ENCODE results near the gene CACNA2D4.

The CACNA2D4 gene

DNA sequence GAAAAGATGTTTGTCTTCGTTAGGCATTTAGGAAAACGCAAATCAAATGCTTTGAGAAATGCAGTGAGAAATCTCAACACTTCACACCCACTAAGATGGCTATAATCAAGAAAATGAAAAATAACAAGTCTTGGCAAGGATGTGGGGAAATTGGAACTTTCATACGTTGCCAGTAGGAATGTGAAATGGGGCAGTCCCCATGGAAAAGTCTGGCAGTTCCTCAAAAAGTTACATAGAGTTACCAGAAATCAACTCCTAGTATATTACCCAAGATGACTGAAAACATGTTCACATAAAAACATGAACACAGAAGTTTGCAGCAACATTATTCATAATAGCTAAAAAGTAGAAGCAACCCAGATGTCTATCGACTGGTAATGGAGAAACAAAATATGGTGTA, 139.5 kb downstream of the CACNA2D4 start:
- DNase-seq (ENCODE audit: low read depth in 2 of 2) = no peak

DNA sequence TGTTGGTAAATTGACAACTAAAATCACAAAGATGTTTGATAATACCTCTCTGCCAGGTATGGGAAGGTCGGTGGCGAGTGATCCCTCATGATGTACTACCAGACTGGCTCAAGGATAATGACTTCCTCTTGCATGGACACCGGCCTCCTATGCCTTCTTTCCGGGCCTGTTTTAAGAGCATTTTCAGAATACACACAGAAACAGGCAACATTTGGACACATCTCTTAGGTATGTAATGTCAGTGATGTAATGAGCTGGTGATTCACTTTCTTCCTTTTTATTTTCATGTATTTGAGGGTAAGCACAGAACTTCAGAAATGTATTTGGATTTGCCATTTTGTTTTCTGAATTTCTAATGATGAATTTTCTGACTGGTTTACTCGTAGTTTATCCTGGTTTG, 140.7 kb downstream of the CACNA2D4 start:
- DNase-seq (ENCODE audit: low read depth in 2 of 2) = no peak

GRCh38 chr12:1776170-1776921, 142.1 kb downstream of the CACNA2D4 start:
- DNase-seq (ENCODE audit: low read depth in 2 of 2) = no peak

DNA sequence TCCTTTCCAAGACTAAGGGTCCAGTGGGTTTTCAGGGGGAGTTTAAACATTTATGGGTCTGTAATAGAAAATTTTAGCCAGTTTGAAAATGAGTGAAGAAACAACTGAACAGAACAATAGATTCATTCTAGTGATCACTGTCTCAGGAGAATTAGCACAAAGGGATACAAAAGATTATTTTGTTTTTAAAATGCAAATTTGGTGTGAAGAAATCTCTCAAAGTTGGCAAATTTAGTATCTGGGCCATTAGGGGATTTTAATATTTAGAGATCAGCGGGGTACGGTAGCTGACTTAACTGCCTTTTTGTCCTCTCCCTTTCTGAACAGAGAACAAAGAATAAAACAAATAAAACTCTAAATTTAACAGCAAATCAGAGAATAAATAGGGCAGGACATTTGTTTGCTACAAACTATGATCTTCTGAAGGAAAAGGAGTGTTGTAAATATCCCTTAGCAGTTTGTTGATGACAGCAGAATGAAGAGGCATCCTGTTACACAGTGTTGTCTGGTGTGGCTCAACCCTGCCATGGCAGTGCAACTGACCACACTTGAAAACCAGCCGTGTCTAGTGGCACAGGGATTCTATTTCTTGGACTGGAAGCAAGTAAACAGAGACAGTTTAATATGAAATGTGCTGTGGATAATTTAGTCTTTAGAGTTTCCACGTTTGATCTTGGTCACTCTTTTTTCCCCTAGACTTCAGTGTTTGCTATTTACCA, 144.4 kb downstream of the CACNA2D4 start:
- no peak for DNase-seq (ENCODE audit: low read depth in 2 of 2)

DNA sequence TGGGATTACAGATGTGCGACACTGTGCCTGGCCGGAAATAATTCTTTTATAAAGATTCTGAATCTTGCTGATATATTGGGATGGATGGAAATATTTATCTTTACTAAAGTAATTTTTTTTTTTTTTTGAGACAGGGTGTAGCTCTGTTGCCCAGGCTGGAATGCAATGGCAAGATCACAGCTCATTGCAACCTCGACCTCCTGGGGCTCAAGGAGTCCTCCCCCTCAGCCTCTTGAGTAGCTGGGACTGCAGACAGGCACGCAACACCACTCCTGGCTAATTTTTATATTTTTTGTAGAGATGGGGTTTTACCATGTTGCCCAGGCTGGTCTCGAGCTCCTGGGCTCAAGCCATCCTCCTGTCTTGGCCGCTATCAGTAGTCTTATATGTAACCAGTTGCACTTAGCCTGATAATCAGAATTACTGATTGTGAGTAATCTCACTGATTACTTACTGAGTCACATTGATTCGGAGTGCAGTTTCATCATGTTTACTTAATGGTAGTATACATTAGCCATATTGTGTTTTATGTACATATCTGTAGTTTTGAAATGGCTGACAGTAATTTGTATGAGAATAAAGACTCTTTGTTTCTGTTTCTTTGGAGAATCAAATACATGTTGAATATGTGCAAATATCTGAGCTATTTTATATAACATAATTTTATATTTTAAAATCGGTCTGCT, 148.5 kb downstream of the CACNA2D4 start:
- DNase-seq (ENCODE audit: low read depth in 2 of 2) = no peak

DNA sequence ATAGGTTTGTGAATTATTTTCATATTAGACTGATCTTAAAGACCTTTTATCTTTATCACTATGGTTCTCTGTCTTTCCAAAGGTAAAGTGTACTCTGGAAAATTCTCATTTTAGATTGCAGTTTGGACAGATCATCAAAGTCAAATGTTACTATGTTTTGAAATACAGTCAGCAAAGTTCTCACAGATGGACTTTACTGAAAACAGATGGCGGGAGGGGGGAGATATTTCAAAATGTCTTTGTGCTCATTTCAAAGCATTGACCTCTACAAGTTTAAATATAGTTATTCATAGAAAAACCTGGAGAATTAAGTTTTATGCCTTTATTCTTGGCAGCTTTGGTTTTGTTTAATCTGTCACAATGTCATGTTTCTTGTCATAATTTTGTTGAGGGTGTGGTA, 149.8 kb downstream of the CACNA2D4 start:
- DNase-seq (ENCODE audit: low read depth in 2 of 2) = no peak

GRCh38 chr12:1767407-1768090, 150.9 kb downstream of the CACNA2D4 start:
- DNase-seq (ENCODE audit: low read depth in 2 of 2) = no peak

- no peak for DNase-seq (ENCODE audit: low read depth in 2 of 2)
Measured at GRCh38 chr12:1766110-1766509, 152.3 kb downstream of the CACNA2D4 start.

GRCh38 chr12:1763153-1763552, 155.3 kb downstream of the CACNA2D4 start:
- no peak for DNase-seq (ENCODE audit: low read depth in 2 of 2)

DNA sequence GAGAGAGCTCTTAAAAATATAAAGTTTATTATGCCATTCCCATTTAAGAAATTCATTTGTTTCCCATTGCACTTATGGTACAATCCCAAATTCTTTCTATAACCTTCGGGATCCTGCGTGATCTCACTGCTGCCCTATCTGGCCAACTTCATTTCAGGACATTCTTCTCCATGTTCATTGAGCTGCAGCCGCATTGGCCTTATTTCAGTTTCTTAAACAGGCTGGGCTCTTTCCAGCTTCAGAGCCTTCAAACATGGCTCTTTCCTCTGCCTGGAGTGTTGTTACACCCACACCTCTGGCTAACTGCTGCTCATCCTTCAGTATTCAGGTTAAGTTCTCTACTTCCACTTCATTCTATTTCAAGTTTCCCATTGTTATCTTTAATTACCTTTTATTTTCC, 156.6 kb downstream of the CACNA2D4 start:
- no peak for DNase-seq (ENCODE audit: low read depth in 2 of 2)

DNA sequence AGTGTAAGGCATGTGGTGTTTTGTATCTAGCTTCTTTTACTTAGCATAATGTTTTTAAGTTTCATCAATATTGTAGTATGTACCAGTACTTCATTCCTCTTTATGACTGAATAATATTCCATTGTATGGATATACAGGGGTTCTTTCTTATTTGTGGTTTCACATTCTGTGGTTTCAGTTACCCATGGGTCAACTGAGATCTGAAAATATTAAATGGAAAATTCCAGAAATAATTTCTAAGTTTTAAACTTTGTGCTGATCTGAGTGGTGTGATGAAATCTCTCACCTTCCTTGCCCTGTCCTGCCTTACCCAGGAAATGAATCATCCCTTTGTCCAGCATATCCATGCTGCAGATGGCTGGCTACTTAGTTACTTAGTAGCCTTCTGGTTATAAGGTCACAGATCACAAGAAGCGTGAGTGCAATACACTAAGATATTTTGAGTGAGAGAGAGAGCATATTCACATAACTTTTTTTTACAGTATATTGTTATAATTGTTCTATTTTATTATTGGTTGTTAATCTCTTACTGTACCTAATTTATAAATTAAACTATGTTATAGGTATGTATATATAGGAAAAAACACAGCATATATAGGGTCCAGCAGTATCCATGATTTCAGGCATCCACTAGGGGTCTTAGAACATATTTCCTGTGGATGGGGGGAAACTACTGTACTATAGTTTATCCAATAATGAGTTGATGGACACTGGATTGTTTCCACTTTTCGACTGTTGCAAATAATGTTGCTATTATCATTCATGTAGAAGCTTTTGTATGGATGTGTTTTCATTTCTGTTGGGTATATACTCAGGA, 157.7 kb downstream of the CACNA2D4 start:
- no peak for DNase-seq (ENCODE audit: low read depth in 2 of 2)

DNA sequence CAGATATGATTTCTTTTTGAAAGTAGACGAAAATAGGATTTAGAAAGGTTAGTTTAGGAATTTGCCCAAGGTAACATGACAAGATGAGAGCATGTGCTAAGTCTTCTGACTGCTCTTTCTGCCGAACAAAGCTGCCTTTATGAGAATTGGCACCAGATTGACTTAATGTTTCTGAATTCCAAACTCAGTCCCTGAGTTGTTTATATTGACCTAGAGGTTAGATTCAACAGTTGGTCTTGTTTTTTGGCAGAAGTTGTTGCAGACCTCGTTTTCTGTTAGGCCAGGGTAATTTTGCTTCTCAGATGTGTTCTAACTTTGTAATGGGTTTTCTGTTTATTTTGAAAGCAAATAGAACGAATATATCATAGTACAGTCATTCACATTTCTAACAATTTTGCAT, 159.6 kb downstream of the CACNA2D4 start:
- DNase-seq (ENCODE audit: low read depth in 2 of 2) = no peak

DNA sequence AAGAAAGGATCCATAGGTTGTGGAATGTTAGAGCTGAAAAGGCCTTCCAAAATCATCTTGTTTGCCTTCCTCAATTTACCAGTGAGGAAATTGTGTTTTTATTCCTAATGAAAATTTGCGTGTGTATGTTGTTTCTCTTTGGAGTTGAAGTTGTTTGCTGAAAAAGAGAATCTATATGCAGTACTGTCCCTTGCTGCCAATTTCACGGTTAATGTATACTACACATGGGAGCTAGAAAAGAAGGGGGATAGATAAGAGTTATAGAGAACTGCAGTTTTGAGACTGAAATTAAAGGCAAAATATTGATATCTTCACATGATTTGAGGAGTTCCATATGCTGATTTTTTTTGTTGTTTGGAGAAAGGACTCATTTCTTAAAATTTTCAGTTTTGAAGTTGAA, 160.1 kb downstream of the CACNA2D4 start:
- DNase-seq (ENCODE audit: low read depth in 2 of 2) = no peak

DNA sequence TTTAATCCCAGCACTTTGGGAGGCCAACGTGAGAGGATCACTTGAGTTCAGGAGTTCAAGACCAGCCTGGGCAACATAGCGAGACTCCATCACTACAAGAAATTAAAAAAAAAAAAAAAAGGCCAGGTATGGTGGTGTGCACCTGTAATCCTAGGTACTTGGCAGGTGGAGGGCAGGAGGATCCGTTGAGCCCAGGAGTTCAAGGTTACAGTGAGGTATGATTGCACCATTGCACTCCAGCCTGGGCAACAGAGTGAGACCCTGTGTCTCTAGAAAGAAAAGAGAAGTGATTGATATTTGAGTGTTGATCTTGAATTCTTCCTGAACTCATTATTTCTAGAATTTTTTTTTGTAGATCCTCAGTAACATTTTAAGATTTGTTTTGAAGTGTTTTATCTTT, 168.2 kb downstream of the CACNA2D4 start:
- no peak for DNase-seq (ENCODE audit: low read depth in 2 of 2)

GRCh38 chr12:1749019-1749418, 169.4 kb downstream of the CACNA2D4 start:
- DNase-seq (ENCODE audit: low read depth in 2 of 2) = no peak

GRCh38 chr12:1747609-1748008, 170.8 kb downstream of the CACNA2D4 start:
- DNase-seq (ENCODE audit: low read depth in 2 of 2) = no peak

- DNase-seq (ENCODE audit: low read depth in 2 of 2) = no peak
Measured at GRCh38 chr12:1744932-1745331, 173.5 kb downstream of the CACNA2D4 start.
